ENCODE results near the gene OR1D5.
"Not testable (repeated sequence)": the region's sequence is repeated elsewhere in the genome, so short reads cannot be mapped to it uniquely, and the experiment has no call there.

Gene OR1D5

DNA sequence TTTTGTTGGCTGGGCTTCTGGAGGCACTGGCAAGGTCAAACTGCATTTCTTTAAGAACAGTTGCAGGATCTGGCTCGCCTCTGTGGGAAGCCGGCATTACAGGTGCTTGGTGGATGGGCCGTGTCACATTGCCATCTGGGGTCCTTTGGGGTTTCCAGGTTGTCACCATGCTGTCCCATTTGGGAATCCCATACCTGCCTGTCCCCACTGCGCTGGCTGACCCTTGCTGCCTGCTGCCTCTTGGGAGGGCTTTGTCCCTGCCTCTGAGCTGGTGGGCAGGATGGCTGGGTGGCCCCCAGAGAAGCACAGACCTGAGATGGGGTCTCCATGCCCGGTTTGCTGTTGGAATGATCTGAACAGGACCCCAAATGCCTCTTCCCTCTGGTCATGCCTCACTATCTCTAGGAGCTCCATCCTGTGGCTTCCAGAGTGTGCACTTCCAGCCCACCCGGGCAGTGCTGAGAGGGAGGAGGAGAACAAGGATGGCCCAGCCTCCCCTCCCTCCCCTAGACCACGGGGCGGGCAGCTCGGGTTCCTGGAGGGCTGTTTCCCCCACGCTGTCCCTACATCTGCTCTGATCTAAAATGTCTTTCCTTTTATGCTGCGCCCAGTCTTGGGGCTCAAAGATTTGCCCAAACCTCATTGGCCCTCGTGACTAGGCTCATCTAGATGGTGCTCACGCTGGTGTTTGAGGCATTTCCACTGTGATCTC lies 28.0 kb downstream of the OR1D5 start:
- no peak overlapping the region for H3K27ac ChIP-seq
- TF ChIP-seq ZFX (IDR thresholded peaks at IDR 0.05; ENCODE audit: borderline replicate concordance), result no peak
- TF ChIP-seq, protein P1, sequence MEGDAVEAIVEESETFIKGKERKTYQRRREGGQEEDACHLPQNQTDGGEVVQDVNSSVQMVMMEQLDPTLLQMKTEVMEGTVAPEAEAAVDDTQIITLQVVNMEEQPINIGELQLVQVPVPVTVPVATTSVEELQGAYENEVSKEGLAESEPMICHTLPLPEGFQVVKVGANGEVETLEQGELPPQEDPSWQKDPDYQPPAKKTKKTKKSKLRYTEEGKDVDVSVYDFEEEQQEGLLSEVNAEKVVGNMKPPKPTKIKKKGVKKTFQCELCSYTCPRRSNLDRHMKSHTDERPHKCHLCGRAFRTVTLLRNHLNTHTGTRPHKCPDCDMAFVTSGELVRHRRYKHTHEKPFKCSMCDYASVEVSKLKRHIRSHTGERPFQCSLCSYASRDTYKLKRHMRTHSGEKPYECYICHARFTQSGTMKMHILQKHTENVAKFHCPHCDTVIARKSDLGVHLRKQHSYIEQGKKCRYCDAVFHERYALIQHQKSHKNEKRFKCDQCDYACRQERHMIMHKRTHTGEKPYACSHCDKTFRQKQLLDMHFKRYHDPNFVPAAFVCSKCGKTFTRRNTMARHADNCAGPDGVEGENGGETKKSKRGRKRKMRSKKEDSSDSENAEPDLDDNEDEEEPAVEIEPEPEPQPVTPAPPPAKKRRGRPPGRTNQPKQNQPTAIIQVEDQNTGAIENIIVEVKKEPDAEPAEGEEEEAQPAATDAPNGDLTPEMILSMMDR (IDR thresholded peaks at IDR 0.05), result no peak

DNA sequence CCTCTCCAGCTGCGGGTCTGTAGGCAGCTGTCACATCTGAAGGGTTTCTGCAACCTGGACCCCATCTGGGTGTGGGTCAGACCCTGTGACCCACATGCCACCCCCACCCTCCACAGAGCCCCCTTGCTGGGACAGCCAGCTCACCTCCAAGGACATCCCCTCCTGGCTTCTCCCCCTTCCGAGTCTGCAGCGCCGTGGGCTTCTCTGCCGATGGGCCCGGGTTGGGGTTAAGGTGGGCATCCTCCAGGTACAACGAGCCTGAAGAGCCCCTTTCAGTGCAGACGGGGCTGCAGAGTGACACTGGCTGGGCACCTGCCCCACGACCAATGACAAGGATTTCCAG lies 28.9 kb downstream of the OR1D5 start:
- TF ChIP-seq, protein P1 (IDR thresholded peaks at IDR 0.05), result no peak
- no peak for TF ChIP-seq ZFX (IDR thresholded peaks at IDR 0.05; ENCODE audit: borderline replicate concordance)
- H3K27ac ChIP-seq, result no peak overlapping the region

DNA sequence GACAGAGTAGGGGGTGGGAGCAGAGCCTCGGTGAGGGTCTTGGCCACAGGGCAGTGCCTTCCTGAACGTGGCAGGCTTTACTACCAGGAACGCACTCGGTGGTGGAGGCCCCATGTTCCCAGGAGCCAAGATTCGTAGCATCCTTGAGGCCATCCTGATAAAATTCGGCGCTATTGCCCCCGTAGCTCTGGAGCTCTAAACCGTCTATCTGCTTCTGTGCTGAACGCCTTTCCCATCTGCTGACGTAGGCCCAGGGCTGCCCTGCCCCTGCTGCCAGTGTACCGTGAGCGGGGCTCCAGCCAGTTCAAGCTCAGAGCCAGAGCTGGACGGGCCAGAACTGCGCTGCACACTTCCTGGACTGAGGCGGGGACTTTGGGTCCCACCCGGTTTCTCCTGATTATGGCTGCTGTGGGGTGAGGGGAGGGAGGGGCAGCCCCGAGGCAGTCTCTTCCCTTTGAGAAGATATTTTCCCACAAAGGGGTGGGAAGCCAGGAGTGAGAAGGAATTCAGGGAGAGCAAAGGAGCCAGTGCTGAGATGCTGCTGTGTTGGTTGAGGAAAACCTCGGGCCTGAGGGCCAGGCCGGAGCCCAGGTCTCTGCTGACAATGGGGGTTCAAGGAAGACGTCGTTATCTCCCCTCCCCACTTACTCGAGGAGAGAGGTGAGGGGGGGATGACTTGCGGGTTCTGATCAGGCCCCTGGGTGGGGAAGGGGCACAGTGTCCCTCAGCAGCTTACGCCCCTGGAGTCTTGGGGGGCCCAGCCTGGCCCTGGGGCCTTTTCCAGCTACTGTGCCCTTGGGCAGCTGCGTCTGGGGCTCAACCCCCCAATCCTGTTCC lies 29.4 kb downstream of the OR1D5 start:
- no peak for TF ChIP-seq ZFX (IDR thresholded peaks at IDR 0.05; ENCODE audit: borderline replicate concordance)
- TF ChIP-seq, protein P1 (IDR thresholded peaks at IDR 0.05), result no peak
- no peak overlapping the region for H3K27ac ChIP-seq

DNA sequence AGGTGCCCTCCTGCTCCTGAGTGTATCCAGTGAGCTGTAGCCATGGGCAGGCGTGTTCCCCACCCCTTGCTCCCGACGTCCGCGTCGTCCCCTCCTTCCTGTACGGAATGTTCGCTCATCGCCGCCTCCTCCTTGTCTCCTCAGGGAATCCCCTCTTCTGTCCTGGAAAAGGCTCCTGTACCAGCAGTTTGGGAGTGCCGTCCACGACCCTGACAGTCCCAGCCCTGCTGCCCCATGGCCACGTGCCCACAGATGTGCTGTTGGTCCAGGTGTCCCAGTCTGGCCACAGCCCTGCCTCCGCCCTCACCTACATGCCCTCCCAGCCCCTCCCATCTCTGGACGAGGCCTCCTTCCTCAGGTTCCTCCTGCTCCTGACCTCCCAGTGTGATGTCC lies 30.2 kb downstream of the OR1D5 start:
- no peak overlapping the region for H3K27ac ChIP-seq
- no peak for TF ChIP-seq ZFX (IDR thresholded peaks at IDR 0.05; ENCODE audit: borderline replicate concordance)
- TF ChIP-seq, protein P1 (IDR thresholded peaks at IDR 0.05), result no peak

DNA sequence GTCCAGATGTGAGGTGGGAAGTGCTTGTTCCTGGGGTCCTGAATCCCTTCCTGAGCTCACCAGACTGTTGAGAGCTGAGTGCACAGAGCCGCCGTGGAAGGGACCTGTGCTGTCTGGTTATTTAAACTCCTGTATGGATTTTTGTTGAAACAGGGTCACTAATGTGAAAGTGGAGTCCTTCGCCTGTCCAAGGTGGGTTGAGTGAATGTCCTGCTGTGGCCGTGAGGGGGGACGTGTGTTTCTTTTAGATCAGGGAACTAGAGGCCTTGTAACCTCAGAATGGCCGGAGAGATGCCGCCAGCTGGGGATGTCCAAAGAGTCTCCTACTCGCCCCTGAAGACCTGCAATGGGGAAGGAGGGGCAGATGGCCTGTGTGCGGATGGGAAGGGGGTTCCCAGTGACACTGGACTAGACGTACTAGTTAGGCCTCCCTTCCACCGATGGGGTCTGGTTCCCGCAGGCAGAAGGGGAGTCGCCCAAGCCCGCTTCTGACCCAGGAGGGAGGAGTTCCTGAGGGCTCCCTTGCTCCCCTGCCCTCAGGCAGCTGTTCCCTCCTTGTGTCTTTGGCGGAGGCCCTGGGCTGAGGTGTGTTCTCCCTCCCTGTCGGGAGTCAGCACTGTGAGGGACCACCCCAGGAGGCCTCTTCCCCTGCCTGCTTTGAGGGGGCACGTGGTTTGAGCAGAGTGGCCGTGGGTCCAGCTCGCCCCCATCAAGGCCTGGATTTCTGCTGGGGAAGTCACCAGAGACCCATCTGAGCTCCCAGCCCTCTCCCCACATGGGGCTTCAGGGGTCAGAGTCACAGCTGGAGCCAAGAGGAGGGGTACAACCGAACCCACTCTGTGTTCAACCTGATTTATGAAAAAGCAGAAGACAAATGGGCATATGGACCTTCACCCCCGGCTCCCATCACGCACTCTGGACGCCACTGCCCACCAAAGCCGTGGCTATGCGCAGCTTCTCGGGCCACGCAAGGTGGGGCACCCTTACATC lies 30.9 kb downstream of the OR1D5 start:
- H3K27ac ChIP-seq, result no peak overlapping the region
- no peak for TF ChIP-seq ZFX (IDR thresholded peaks at IDR 0.05; ENCODE audit: borderline replicate concordance)
- TF ChIP-seq, protein P1 (IDR thresholded peaks at IDR 0.05), result no peak

DNA sequence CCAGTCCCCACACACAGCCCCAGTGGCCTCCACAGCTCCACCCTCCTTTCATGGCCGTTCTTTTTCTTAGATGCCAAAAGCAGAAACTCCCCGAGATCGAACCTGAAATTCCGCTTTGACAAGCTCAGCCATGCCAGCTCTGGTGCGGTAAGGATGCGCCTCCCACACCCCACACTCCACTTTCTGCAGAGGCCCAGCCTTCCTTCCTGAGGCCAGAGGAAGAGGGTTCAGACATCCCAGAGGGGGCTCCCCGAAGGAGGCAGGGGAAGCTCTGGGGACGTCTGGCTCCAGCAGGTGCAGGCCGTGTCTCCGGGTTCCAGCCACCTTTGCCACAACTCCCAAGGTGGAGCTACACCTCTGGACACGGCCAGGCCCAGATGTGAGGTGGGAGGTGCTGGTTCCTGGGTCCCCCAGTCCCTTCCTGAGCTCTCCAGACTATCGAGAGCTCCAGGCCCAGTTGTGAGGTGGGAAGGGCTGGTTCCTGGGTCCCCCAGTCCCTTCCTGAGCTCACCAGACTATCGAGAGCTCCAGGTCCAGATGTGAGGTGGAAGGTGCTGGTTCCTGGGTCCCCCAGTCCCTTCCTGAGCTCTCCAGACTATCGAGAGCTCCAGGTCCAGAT lies 32.4 kb downstream of the OR1D5 start:
- H3K27ac ChIP-seq, result not testable (repeated sequence)

DNA sequence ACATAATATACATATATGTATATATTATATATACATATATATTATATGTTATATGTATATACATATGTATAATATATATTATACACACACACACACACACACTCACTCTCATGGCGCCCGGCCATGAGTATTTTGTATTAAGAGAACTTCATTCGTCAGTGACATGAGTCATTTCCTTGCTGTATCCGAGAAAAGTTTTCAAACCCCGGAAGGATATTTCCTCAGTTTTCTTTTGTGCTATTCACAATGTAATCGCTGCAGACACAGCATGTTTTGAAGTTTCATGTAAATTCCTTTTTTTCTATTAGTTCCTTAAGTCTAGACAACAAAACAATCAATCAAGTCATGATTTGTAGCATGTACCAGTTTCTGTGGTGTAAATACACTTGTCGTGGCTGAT lies 33.3 kb downstream of the OR1D5 start:
- no peak overlapping the region for H3K27ac ChIP-seq
- no peak for TF ChIP-seq ZFX (IDR thresholded peaks at IDR 0.05; ENCODE audit: borderline replicate concordance)
- TF ChIP-seq, protein P1 (IDR thresholded peaks at IDR 0.05), result no peak
